Measurements from ENCODE around the gene ADAMTS1. TPM values are rescaled to one million over a fixed set of nuclear protein-coding genes. Genes with fewer than 3 reads are reported as not detected.

The ADAMTS1 gene
- total and polyA plus RNA-seq, 2 donors (not counting 1 experiment from before 2014, with no cell fraction given) = 186 to 200 TPM

DNA sequence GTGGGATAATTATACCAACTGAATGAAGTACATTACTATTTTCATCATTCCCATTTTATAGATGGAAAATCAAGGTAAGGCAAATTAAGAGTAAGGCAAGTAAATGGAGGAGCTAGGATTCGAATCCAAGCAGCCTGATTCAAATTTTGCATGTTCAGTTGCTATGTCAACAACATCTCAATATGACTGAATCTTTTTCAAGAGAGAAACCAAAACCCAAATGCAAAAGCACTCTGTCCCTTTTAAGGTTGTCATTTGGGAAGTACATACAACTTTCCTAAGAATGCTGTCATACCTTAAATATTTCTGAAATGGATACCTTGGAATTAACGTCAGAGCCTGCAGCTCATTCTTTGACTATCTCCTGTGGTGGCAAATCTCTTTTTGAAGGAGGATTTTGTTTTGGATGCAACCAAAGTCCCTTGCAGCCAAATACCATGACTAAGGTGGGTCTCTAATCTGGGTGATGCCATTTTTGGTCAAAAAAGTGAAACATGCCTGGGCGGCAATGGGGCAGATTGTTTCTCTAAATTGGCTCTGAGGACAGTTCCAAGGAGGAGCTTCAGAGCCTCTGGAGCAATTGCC is 25.4 kb downstream of the ADAMTS1 start:
- H3K36me3 ChIP-seq (ENCODE audit: control insufficient read depth, insufficient read depth, low read length) = no peaks in the 10 kb centered on the region

DNA sequence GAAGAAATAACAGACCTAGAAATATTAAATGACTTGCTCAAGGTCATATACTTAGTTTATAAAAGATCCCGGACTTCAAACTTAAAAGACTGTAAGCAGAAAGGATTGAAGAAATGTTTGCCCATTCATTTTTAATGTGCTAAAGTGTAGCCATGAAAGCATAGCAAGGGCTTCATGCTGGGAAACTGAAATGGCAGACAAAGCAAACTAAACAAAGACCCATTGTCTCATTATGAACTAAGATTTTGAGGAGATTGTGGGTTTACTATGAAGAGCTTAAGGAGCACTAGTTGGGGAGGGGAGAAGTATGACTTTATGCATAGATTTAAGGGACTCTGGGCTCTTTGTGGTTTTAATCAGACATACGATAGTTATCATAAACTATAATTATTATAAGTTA is 26.3 kb downstream of the ADAMTS1 start:
- Histone ChIP-seq H2AFZ (ENCODE audit: low read length) (no peak overlapping the region), H3K9ac (ENCODE audit: insufficient read depth, low read length) (no peak overlapping the region), H3K27me3 (ENCODE audit: control insufficient read depth, insufficient read depth, low read length) (no peaks in the 10 kb centered on the region), H3K27ac (ENCODE audit: insufficient read depth, low read length) (no peak overlapping the region), H3K4me1 (ENCODE audit: control insufficient read depth, extremely low read depth, insufficient read depth, low read length) (peaks cover 3% of the 10 kb centered on the region), H3K4me3 (replicated peaks in 1 of 4; ENCODE audit: control extremely low read depth in 1 of 4, insufficient read depth in 1 of 4, low read depth in 3 of 4, low read length in 4 of 4) (no peak overlapping the region), H3K36me3 (ENCODE audit: control insufficient read depth, insufficient read depth, low read length) (no peaks in the 10 kb centered on the region), H3K9me3 (ENCODE audit: control insufficient read depth, insufficient read depth, low read depth, low read length) (no peaks in the 10 kb centered on the region), H4K20me1 (ENCODE audit: control insufficient read depth, extremely low read depth, insufficient read depth, low read length) (no peaks in the 10 kb centered on the region), H3K79me2 (ENCODE audit: control insufficient read depth, insufficient read depth, low read length) (no peaks in the 10 kb centered on the region), H3K4me2 (ENCODE audit: extremely low read depth, insufficient read depth, low read length) (no peak overlapping the region)
- DNase-seq (ENCODE audit: low read depth in 2 of 2) = no peak
- TF ChIP-seq EZH2 (IDR thresholded peaks at IDR 0.05; ENCODE audit: low read length, missing control alignments) = no peak
- no peak for TF ChIP-seq CTCF (conservative IDR thresholded peaks at IDR 0.05 in 1 of 2, IDR thresholded peaks at IDR 0.05 in 1 of 2; ENCODE audit: low read depth in 1 of 2, low read length in 2 of 2)

More for the DNA sequence above, 25.4 kb downstream of the ADAMTS1 start:
- no peak for TF ChIP-seq EZH2 (IDR thresholded peaks at IDR 0.05; ENCODE audit: low read length, missing control alignments)
- TF ChIP-seq CTCF (conservative IDR thresholded peaks at IDR 0.05 in 1 of 2, IDR thresholded peaks at IDR 0.05 in 1 of 2; ENCODE audit: low read depth in 1 of 2, low read length in 2 of 2) = no peak
- Histone ChIP-seq H3K27me3 (ENCODE audit: control insufficient read depth, insufficient read depth, low read length) (no peaks in the 10 kb centered on the region), H3K4me3 (replicated peaks in 1 of 4; ENCODE audit: control extremely low read depth in 1 of 4, insufficient read depth in 1 of 4, low read depth in 3 of 4, low read length in 4 of 4) (no peak overlapping the region), H3K4me2 (ENCODE audit: extremely low read depth, insufficient read depth, low read length) (no peak overlapping the region), H4K20me1 (ENCODE audit: control insufficient read depth, extremely low read depth, insufficient read depth, low read length) (no peaks in the 10 kb centered on the region), H3K27ac (ENCODE audit: insufficient read depth, low read length) (no peak overlapping the region), H3K4me1 (ENCODE audit: control insufficient read depth, extremely low read depth, insufficient read depth, low read length) (no peaks in the 10 kb centered on the region), H3K79me2 (ENCODE audit: control insufficient read depth, insufficient read depth, low read length) (no peaks in the 10 kb centered on the region), H3K9me3 (ENCODE audit: control insufficient read depth, insufficient read depth, low read depth, low read length) (no peaks in the 10 kb centered on the region), H3K9ac (ENCODE audit: insufficient read depth, low read length) (no peak overlapping the region), H2AFZ (ENCODE audit: low read length) (no peak overlapping the region)
- no peak for DNase-seq (ENCODE audit: low read depth in 2 of 2)

DNA sequence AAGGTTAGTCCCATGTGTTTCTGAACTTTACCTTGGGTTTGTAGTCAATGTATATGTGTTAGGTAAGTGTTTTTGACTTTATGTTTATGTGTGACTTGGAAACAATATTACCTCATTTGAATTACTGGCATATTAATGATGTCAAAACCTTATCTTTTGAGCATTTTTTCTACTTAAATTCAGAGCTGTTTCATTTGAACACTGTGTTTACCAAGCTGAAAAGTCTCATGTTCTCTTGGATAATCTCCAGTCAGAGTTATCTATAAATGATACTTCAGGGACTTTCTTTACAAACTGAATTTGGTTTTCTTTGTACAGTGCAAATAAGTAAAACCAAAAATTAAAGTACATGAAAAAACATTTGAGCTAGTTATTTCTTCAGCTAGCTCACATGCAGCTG is 30.0 kb downstream of the ADAMTS1 start:
- H2AFZ ChIP-seq (ENCODE audit: low read length) = no peak overlapping the region

More for the DNA sequence above, 30.0 kb downstream of the ADAMTS1 start:
- H3K27me3 ChIP-seq (ENCODE audit: control insufficient read depth, insufficient read depth, low read length) = no peaks in the 10 kb centered on the region
- H3K27ac ChIP-seq (ENCODE audit: insufficient read depth, low read length) = no peak overlapping the region
- H3K9ac ChIP-seq (ENCODE audit: insufficient read depth, low read length) = no peak overlapping the region
- no peaks in the 10 kb centered on the region for H3K79me2 ChIP-seq (ENCODE audit: control insufficient read depth, insufficient read depth, low read length)
- H4K20me1 ChIP-seq (ENCODE audit: control insufficient read depth, extremely low read depth, insufficient read depth, low read length) = no peaks in the 10 kb centered on the region
- no peak for TF ChIP-seq CTCF (conservative IDR thresholded peaks at IDR 0.05 in 1 of 2, IDR thresholded peaks at IDR 0.05 in 1 of 2; ENCODE audit: low read depth in 1 of 2, low read length in 2 of 2)
- no peak for TF ChIP-seq EZH2 (IDR thresholded peaks at IDR 0.05; ENCODE audit: low read length, missing control alignments)
- H3K4me1 ChIP-seq (ENCODE audit: control insufficient read depth, extremely low read depth, insufficient read depth, low read length) = peaks cover 3% of the 10 kb centered on the region
- no peaks in the 10 kb centered on the region for H3K36me3 ChIP-seq (ENCODE audit: control insufficient read depth, insufficient read depth, low read length)
- no peak overlapping the region for H3K4me3 ChIP-seq (replicated peaks in 1 of 4; ENCODE audit: control extremely low read depth in 1 of 4, insufficient read depth in 1 of 4, low read depth in 3 of 4, low read length in 4 of 4)
- H3K9me3 ChIP-seq (ENCODE audit: control insufficient read depth, insufficient read depth, low read depth, low read length) = no peaks in the 10 kb centered on the region
- H3K4me2 ChIP-seq (ENCODE audit: extremely low read depth, insufficient read depth, low read length) = peak overlapping the region; percentile 54
- DNase-seq (ENCODE audit: low read depth in 2 of 2) = no peak

All from fibroblast of lung (primary cell).